Panc1 (cell line): ENCODE results near the gene CANT1.

Experiments
- POLR2AphosphoS5 ChIP-seq: IDR thresholded peaks from 2 replicates; pipeline ENCODE4 v1.6.1; 2012; ENCODE audit warnings: mild to moderate bottlenecking, low read depth, low read length, moderate library complexity
- SIN3A ChIP-seq: IDR thresholded peaks from 2 replicates; pipeline ENCODE4 v1.6.1; 2012; ENCODE audit warnings: low read depth, mild to moderate bottlenecking, low read length, moderate library complexity, borderline replicate concordance; ENCODE audit not compliant: insufficient read depth
- TCF7L2 ChIP-seq: IDR thresholded peaks from 2 replicates; pipeline ENCODE4 v1.6.1; 2011; ENCODE audit warnings: mild to moderate bottlenecking, low read depth, low read length, inconsistent platforms
- TF ChIP-seq, protein P1 (sequence below): fragments of 450-650 bp; IDR thresholded peaks from 2 replicates; pipeline ENCODE4 v1.5.1; 2017; ENCODE audit warnings: mild to moderate bottlenecking
- TF ChIP-seq, protein P2 (sequence below), 2 experiments: IDR thresholded peaks; 2 replicates each; pipeline ENCODE4 v1.6.1; 2011 to 2012; ENCODE audit warnings: low read depth in 2 of 2, control low read depth in 1 of 2, low read length in 1 of 2, mild to moderate bottlenecking in 1 of 2, moderate library complexity in 1 of 2; ENCODE audit not compliant: insufficient read depth in 1 of 2

DNA sequence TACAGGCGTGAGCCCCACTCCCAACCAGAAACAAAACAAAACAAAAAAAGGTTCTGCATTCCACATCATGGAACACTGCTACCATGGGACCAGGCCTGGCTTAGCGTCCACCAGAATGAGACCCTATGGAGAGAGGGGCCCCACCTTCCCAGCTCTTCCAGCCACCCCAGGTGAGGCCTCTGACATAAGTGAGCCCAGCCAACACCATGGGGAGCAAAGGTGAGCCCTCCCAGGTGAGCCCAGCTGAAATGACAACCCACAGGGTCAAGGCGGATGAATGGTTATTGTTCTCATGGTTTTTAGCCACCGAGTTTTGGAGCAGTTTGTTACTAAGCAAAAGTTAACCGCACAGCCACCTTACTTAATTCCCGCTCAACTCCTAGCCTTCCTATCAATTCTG is 46.2 kb downstream of the CANT1 start:
- TF ChIP-seq TCF7L2 (no peak), POLR2AphosphoS5 (no peak), SIN3A (no peak)
- TF ChIP-seq, protein P1, sequence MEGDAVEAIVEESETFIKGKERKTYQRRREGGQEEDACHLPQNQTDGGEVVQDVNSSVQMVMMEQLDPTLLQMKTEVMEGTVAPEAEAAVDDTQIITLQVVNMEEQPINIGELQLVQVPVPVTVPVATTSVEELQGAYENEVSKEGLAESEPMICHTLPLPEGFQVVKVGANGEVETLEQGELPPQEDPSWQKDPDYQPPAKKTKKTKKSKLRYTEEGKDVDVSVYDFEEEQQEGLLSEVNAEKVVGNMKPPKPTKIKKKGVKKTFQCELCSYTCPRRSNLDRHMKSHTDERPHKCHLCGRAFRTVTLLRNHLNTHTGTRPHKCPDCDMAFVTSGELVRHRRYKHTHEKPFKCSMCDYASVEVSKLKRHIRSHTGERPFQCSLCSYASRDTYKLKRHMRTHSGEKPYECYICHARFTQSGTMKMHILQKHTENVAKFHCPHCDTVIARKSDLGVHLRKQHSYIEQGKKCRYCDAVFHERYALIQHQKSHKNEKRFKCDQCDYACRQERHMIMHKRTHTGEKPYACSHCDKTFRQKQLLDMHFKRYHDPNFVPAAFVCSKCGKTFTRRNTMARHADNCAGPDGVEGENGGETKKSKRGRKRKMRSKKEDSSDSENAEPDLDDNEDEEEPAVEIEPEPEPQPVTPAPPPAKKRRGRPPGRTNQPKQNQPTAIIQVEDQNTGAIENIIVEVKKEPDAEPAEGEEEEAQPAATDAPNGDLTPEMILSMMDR: no peak
- TF ChIP-seq, protein P2, sequence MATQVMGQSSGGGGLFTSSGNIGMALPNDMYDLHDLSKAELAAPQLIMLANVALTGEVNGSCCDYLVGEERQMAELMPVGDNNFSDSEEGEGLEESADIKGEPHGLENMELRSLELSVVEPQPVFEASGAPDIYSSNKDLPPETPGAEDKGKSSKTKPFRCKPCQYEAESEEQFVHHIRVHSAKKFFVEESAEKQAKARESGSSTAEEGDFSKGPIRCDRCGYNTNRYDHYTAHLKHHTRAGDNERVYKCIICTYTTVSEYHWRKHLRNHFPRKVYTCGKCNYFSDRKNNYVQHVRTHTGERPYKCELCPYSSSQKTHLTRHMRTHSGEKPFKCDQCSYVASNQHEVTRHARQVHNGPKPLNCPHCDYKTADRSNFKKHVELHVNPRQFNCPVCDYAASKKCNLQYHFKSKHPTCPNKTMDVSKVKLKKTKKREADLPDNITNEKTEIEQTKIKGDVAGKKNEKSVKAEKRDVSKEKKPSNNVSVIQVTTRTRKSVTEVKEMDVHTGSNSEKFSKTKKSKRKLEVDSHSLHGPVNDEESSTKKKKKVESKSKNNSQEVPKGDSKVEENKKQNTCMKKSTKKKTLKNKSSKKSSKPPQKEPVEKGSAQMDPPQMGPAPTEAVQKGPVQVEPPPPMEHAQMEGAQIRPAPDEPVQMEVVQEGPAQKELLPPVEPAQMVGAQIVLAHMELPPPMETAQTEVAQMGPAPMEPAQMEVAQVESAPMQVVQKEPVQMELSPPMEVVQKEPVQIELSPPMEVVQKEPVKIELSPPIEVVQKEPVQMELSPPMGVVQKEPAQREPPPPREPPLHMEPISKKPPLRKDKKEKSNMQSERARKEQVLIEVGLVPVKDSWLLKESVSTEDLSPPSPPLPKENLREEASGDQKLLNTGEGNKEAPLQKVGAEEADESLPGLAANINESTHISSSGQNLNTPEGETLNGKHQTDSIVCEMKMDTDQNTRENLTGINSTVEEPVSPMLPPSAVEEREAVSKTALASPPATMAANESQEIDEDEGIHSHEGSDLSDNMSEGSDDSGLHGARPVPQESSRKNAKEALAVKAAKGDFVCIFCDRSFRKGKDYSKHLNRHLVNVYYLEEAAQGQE (IDR thresholded peaks at IDR 0.05; ENCODE audit: insufficient read depth in 1 of 2, low read depth in 2 of 2, low read length in 1 of 2): no peak
